Heart left ventricle (tissue), 16 donors: ENCODE measurements around the gene CASK. TPM values are rescaled to one million over a fixed set of nuclear protein-coding genes. Genes with fewer than 3 reads are reported as not detected.

Experiments used
- ATAC-seq, 4 donors: fragments of 200-7000 bp; cut with Tn5 transposase; one replicate each; pipeline ENCODE4 v1.9.1; 2020 to 2022; ENCODE audit warnings: moderate library complexity in 4 of 4, mild to moderate bottlenecking in 3 of 4, moderate number of reproducible peaks in 1 of 4
- DNase-seq, 5 donors: peaks; one replicate each; pipeline ENCODE4 v3.0.0-alpha.2; 2020
- H3K27ac ChIP-seq, 12 donors: fragments of 200-600 bp; sonication (generic) in 4 of 12; one replicate each; pipeline versions ENCODE4 v1.5.0 to v1.8.0; 2016 to 2022; ENCODE audit warnings: mild to moderate bottlenecking in 2 of 12
- H3K27me3 ChIP-seq, 9 donors: fragments of 200-600 bp; sonication (generic) in 2 of 9; one replicate each; pipeline versions ENCODE4 v1.5.1 to v1.8.0; 2016 to 2022; ENCODE audit warnings: mild to moderate bottlenecking in 3 of 9
- H3K36me3 ChIP-seq, 9 donors: fragments of 200-600 bp; sonication (generic) in 2 of 9; one replicate each; pipeline versions ENCODE4 v1.5.0 to v1.8.0; 2018 to 2022; ENCODE audit warnings: mild to moderate bottlenecking in 2 of 9
- H3K4me1 ChIP-seq, 12 donors: fragments of 200-600 bp; sonication (generic) in 4 of 12; one replicate each; pipeline versions ENCODE4 v1.5.0 to v1.8.0; 2016 to 2022; ENCODE audit warnings: mild to moderate bottlenecking in 3 of 12
- H3K4me3 ChIP-seq, 12 donors: fragments of 200-600 bp; sonication (generic) in 4 of 12; one replicate each; pipeline versions ENCODE4 v1.5.0 to v1.8.0; 2017 to 2022; ENCODE audit warnings: mild to moderate bottlenecking in 9 of 12, moderate library complexity in 4 of 12
- H3K9me3 ChIP-seq, 12 donors: fragments of 200-600 bp; sonication (generic) in 4 of 12; one replicate each; pipeline versions ENCODE4 v1.5.0 to v1.8.0; 2016 to 2022; ENCODE audit warnings: mild to moderate bottlenecking in 1 of 12
- POLR2A ChIP-seq, 2 donors: fragments of 450-650 bp; IDR thresholded peaks; one replicate each; pipeline ENCODE4 v1.6.1; 2017; ENCODE audit warnings: antibody characterized with exemption in 2 of 2, mild to moderate bottlenecking in 2 of 2, moderate library complexity in 2 of 2
- WGBS, 4 donors: extraction: QIAGEN DNeasy Blood & Tissue Kit in 2 of 4; methylation state at CpG; one replicate each; pipeline versions ENCODE4 v1.1.5 to v1.1.7; 2013 to 2018; 5-methylcytosine and 5-hydroxymethylcytosine counted together
- intact Hi-C, 10 donors: fragments of 100-400 bp; cut with DNase I; formaldehyde crosslinking; loops; one replicate each; pipeline versions ENCODE4 v1.11.1 to v1.14.2; 2022
- polyA plus RNA-seq, 2 donors: library from polyadenylated mRNA; stranded (reverse); fragments of 200-250 nt; gene quantifications; one replicate each; pipeline ENCODE4 v1.2.3, GENCODE V29; 2013
- total RNA-seq, 9 donors: library from RNA; depleted of rRNA in 2 of 9; stranded (reverse); fragments of >200 nt in 2 of 9; fragmentation: NEBNext Ultra II Directional in 3 of 9; extraction: Animal tissue kit (Norgen Biotek cat#: 25700) in 3 of 9; gene quantifications; one replicate each; pipeline versions ENCODE4 v1.1.0 to v1.2.4, GENCODE V29; 2016 to 2023
- TF ChIP-seq, protein P1 (sequence below), 12 donors: fragments of 200-600 bp; sonication (generic) in 4 of 12; IDR thresholded peaks; one replicate each; pipeline versions ENCODE4 v1.5.0 to v1.8.0; 2018 to 2022; ENCODE audit warnings: antibody characterized with exemption in 12 of 12, mild to moderate bottlenecking in 5 of 12
- donor health status: ischemic (EF 13 %, LVEDD 7.1; RV severe dilation, severe dysfunction).
- donor health status: healthy with polysubstance abuse.
- donor health status: DM: no; HTN: yes; CAD: no.
- donor health status: DM: no; HTN: no; CAD: no.
- donor health status: ischemic (EF 25% LVEDD 6.9; RV normal size, moderate dysfunction).
- donor health status: ischemic (EF 25% LVEDD 5.7; RV mildly dilated, moderate dysfunction).
- donor health status: healthy.
- donor health status: DM: yes; HTN: yes; CAD: no.
- donor health status: ischemic (EF 35%, LVEDD 5.7; RV mildly dilated, moderate dysfunction).
- donor health status: nonischemic (EF 11% LVEDD 7.7; RV severe dilation, severe dysfunction).
- donor health status: DM: yes; HTN: yes; CAD: no.
- donor health status: PGD.
- donor health status: ischemic (EF 29% LVEDD 5.4; RV normal size, mild dysfunction).
- donor health status: nonischemic (EF 23%, LVEDD 6.1; RV moderate dilation, normal function).

CASK gene
- total and polyA plus RNA-seq, 11 donors, result 2.9 to 25.6 (median 13.6) TPM

GRCh38 chrX:41923978-41924683 is 777 bp upstream of the CASK start:
- H3K27me3 ChIP-seq, result peaks cover 0 to 18% (median 0%) of the 10 kb centered on the region in 9 donors
- WGBS, 4 donors, result 1 to 31% (median 15%) methylated on average over 16 of the region's 16 CpGs
- no peaks in the 10 kb centered on the region for H3K9me3 ChIP-seq
- H3K4me3 ChIP-seq, result peak overlapping the region; percentile 6 to 92 (median 68)
- DNase-seq (peak in 3 of 5 donors; percentile 7 to 30 (median 16)), ATAC-seq (peak in 2 of 4 donors; percentile 9 to 21)
- H3K36me3 ChIP-seq, result no peaks in the 10 kb centered on the region
- TF ChIP-seq, protein P1, sequence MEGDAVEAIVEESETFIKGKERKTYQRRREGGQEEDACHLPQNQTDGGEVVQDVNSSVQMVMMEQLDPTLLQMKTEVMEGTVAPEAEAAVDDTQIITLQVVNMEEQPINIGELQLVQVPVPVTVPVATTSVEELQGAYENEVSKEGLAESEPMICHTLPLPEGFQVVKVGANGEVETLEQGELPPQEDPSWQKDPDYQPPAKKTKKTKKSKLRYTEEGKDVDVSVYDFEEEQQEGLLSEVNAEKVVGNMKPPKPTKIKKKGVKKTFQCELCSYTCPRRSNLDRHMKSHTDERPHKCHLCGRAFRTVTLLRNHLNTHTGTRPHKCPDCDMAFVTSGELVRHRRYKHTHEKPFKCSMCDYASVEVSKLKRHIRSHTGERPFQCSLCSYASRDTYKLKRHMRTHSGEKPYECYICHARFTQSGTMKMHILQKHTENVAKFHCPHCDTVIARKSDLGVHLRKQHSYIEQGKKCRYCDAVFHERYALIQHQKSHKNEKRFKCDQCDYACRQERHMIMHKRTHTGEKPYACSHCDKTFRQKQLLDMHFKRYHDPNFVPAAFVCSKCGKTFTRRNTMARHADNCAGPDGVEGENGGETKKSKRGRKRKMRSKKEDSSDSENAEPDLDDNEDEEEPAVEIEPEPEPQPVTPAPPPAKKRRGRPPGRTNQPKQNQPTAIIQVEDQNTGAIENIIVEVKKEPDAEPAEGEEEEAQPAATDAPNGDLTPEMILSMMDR (IDR thresholded peaks at IDR 0.05), result peak in 1 of 12 donors; percentile 4
- TF ChIP-seq POLR2A (IDR thresholded peaks at IDR 0.05), result no peak
- peaks cover 0 to 7% (median 0%) of the 10 kb centered on the region in 12 donors for H3K4me1 ChIP-seq
- intact Hi-C loops, result no loop called here
- peak overlapping the region; percentile 28 to 89 (median 83) for H3K27ac ChIP-seq

GRCh38 chrX:41922431-41923151 is 763 bp downstream of the CASK start:
- WGBS, 4 donors, result 0 to 47% (median 16%) methylated on average over 37 to 48 of the region's 48 CpGs
- no peaks in the 10 kb centered on the region for H3K9me3 ChIP-seq
- H3K27ac ChIP-seq, result peak overlapping the region in 11 of 12 donors; percentile 49 to 86 (median 78)
- ATAC-seq (peak; percentile 2 to 28 (median 14)), DNase-seq (peak; percentile 28 to 62 (median 38))
- H3K36me3 ChIP-seq, result no peaks in the 10 kb centered on the region
- TF ChIP-seq POLR2A (IDR thresholded peaks at IDR 0.05), result no peak
- TF ChIP-seq, protein P1 (IDR thresholded peaks at IDR 0.05), result peak in 1 of 12 donors; percentile 3
- peak overlapping the region; percentile 14 to 92 (median 68) for H3K4me3 ChIP-seq
- H3K4me1 ChIP-seq, result peaks cover 0 to 9% (median 0%) of the 10 kb centered on the region in 12 donors
- peaks cover 0 to 12% (median 0%) of the 10 kb centered on the region in 9 donors for H3K27me3 ChIP-seq
- intact Hi-C loops, result no loop called here

DNA sequence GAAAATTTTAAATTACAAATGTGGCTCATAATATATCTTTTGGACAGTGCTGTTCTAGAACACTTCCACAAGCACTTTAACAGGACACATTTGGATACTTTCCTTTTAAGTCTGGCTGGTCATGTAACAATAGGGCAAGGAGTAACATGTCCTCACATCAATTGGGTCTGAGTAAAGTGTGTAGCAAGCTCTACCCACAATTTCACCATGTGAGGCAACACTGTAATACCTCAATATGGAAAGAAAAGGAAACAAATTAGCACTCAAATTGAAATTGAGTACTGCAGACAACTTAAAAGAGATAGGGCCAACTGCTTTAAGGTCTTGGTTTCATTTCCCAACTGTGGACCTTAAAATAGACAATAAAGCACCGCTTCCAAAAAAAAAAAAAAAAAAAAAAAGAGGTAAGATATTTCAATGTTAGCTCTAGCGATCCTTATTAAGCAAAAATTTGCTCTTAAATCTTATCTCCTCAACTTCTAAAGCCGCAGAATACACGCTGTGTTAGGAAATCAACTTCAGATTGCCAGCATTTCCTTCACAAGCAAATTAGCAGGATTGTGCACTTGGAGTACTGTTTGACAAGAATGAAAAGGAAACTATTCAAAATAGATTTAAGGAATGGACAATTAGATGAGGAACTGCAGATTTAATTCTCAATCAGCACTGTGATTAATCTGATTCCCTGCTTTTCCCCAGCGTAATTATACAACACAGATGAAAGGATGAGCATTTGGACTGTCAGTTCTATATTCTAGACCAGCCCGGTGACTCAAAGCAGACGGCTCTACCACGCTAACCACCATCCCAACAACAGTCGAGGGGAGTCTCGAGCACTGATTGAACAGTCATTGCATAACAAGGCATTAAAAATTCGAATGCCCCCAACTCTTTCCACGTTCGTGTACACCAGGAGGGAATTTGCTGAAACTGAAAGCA is 1.6 kb downstream of the CASK start:
- Histone ChIP-seq H3K9me3 (no peaks in the 10 kb centered on the region), H3K36me3 (no peaks in the 10 kb centered on the region), H3K4me1 (peaks cover 0 to 9% (median 0%) of the 10 kb centered on the region in 12 donors), H3K27me3 (peaks cover 0 to 7% (median 0%) of the 10 kb centered on the region in 9 donors), H3K4me3 (peak overlapping the region; percentile 14 to 92 (median 68)), H3K27ac (peak overlapping the region in 6 of 12 donors; percentile 72 to 85 (median 83))
- intact Hi-C loops, result no loop called here
- DNase-seq (peak in 1 of 5 donors; percentile 27), ATAC-seq (no peak)
- WGBS, 4 donors, result 0 to 35% (median 18%) methylated on average over 13 of the region's 13 CpGs
- TF ChIP-seq, protein P1 (IDR thresholded peaks at IDR 0.05), result no peak
- TF ChIP-seq POLR2A (IDR thresholded peaks at IDR 0.05), result no peak
